GM15510 (cell line): ENCODE results near the gene GKN1.

Experiments used
- POLR2A ChIP-seq: IDR thresholded peaks from 3 replicates; pipeline ENCODE4 v1.6.1; 2011; ENCODE audit warnings: borderline replicate concordance; ENCODE audit not compliant: insufficient read length; ENCODE audit errors: extremely low read depth

Gene GKN1

GRCh38 chr2:68989035-68989434, 14.6 kb downstream of the GKN1 start:
- no peak for TF ChIP-seq POLR2A

- TF ChIP-seq POLR2A = no peak
These were observed 17.9 kb downstream of the GKN1 start for GRCh38 chr2:68992341-68992740.

GRCh38 chr2:68992933-68993332, 18.5 kb downstream of the GKN1 start:
- TF ChIP-seq POLR2A = no peak

GRCh38 chr2:68993660-68994059, 19.2 kb downstream of the GKN1 start:
- no peak for TF ChIP-seq POLR2A

- no peak for TF ChIP-seq POLR2A
These were observed 20.4 kb downstream of the GKN1 start for GRCh38 chr2:68994864-68995263.

- TF ChIP-seq POLR2A = no peak
These were observed 21.5 kb downstream of the GKN1 start for GRCh38 chr2:68995916-68996315.

GRCh38 chr2:68997401-68997800, 23.0 kb downstream of the GKN1 start:
- no peak for TF ChIP-seq POLR2A

- no peak for TF ChIP-seq POLR2A
These were observed 27.4 kb downstream of the GKN1 start for GRCh38 chr2:69001879-69002278.

- no peak for TF ChIP-seq POLR2A
These were observed 29.3 kb downstream of the GKN1 start for GRCh38 chr2:69003731-69004130.

GRCh38 chr2:69007169-69007568, 32.7 kb downstream of the GKN1 start:
- no peak for TF ChIP-seq POLR2A

GRCh38 chr2:69007603-69008002, 33.2 kb downstream of the GKN1 start:
- TF ChIP-seq POLR2A = no peak

GRCh38 chr2:69010437-69011194, 36.2 kb downstream of the GKN1 start:
- TF ChIP-seq POLR2A = no peak

GRCh38 chr2:69011611-69012157, 37.2 kb downstream of the GKN1 start:
- no peak for TF ChIP-seq POLR2A

- no peak for TF ChIP-seq POLR2A
These were observed 38.1 kb downstream of the GKN1 start for GRCh38 chr2:69012310-69013141.

GRCh38 chr2:69013142-69013839, 38.9 kb downstream of the GKN1 start, which contains the start of gene ANTXR1:
Gene ANTXR1 (plus strand): TSS chr2:69013179. CDS start chr2:69013500, 321 bp downstream.
- TF ChIP-seq POLR2A = no peak
